Astrocyte (in vitro differentiated cells and primary cell): Measurements from ENCODE around the gene STX3. TPM values are rescaled to one million over a fixed set of nuclear protein-coding genes. Genes with fewer than 3 reads are reported as not detected.

Source experiments
- DNase-seq: peaks from one replicate; pipeline ENCODE4 v3.0.0-alpha.2; 2010; ENCODE audit warnings: low read depth
- FAIRE-seq: peaks from 2 replicates; lab custom pipeline; 2011; peaks lifted over from hg19 to GRCh38; lab: Jason Lieb, UNC
- H2AFZ ChIP-seq: 2 replicates; pipeline ENCODE4 v1.6.0; 2012; ENCODE audit warnings: low read depth, low read length, inconsistent platforms
- H3K27ac ChIP-seq: 2 replicates; pipeline ENCODE4 v1.5.1; 2011; ENCODE audit warnings: low read depth, low read length, inconsistent platforms
- H3K27me3 ChIP-seq: 2 replicates; pipeline ENCODE4 v1.6.0; 2011; ENCODE audit warnings: low read length, inconsistent platforms; ENCODE audit not compliant: insufficient read depth
- H3K36me3 ChIP-seq: 2 replicates; pipeline ENCODE4 v1.5.1; 2011; ENCODE audit warnings: low read length, inconsistent platforms; ENCODE audit not compliant: insufficient read depth
- H3K4me1 ChIP-seq: 2 replicates; pipeline ENCODE4 v1.5.1; 2011; ENCODE audit warnings: low read length, inconsistent platforms; ENCODE audit not compliant: insufficient read depth
- H3K4me2 ChIP-seq: 2 replicates; pipeline ENCODE4 v1.6.0; 2012; ENCODE audit warnings: low read length, inconsistent platforms
- H3K4me3 ChIP-seq: 2 replicates; pipeline ENCODE4 v1.5.1; 2011; ENCODE audit warnings: low read depth, mild to moderate bottlenecking, low read length, inconsistent platforms; ENCODE audit not compliant: insufficient read depth
- H3K79me2 ChIP-seq: 2 replicates; pipeline ENCODE4 v1.6.0; 2012; ENCODE audit warnings: mild to moderate bottlenecking, low read length, inconsistent platforms; ENCODE audit not compliant: insufficient read depth
- H3K9ac ChIP-seq: 2 replicates; pipeline ENCODE4 v1.6.0; 2012; ENCODE audit warnings: mild to moderate bottlenecking, low read length, inconsistent platforms
- H3K9me3 ChIP-seq: 2 replicates; pipeline ENCODE4 v1.5.1; 2012; ENCODE audit warnings: low read depth, mild to moderate bottlenecking, low read length, inconsistent platforms; ENCODE audit not compliant: insufficient read depth
- H4K20me1 ChIP-seq: 2 replicates; pipeline ENCODE4 v1.6.0; 2012; ENCODE audit warnings: low read length, inconsistent platforms; ENCODE audit not compliant: insufficient read depth
- H3K27ac Mint-ChIP-seq: one replicate; pipeline ENCODE4 v1.8.0; 2021; ENCODE audit warnings: mild to moderate bottlenecking, mixed read lengths; ENCODE audit not compliant: unreplicated experiment
- H3K27me3 Mint-ChIP-seq: one replicate; pipeline ENCODE4 v1.8.0; 2021; ENCODE audit warnings: low read depth, mixed read lengths; ENCODE audit not compliant: unreplicated experiment
- H3K36me3 Mint-ChIP-seq: one replicate; pipeline ENCODE4 v1.8.0; 2021; ENCODE audit warnings: low read depth, mixed read lengths; ENCODE audit not compliant: unreplicated experiment
- H3K4me1 Mint-ChIP-seq: one replicate; pipeline ENCODE4 v1.8.0; 2021; ENCODE audit warnings: low read depth, mixed read lengths; ENCODE audit not compliant: unreplicated experiment
- H3K4me3 Mint-ChIP-seq: one replicate; pipeline ENCODE4 v1.8.0; 2021; ENCODE audit warnings: mild to moderate bottlenecking, moderate library complexity, mixed read lengths; ENCODE audit not compliant: unreplicated experiment
- H3K9me3 Mint-ChIP-seq: one replicate; pipeline ENCODE4 v1.8.0; 2021; ENCODE audit warnings: mild to moderate bottlenecking, mixed read lengths; ENCODE audit not compliant: unreplicated experiment
- EZH2 ChIP-seq: IDR thresholded peaks from 2 replicates; pipeline ENCODE4 v1.6.1; 2012; ENCODE audit warnings: mild to moderate bottlenecking, low read length, inconsistent platforms; ENCODE audit not compliant: insufficient read depth
- total RNA-seq: library from RNA; stranded (reverse); gene quantifications from 2 replicates; pipeline ENCODE4 v1.2.1, GENCODE V29; 2021
- TF ChIP-seq, protein P1 (sequence below): IDR thresholded peaks from 2 replicates; pipeline ENCODE4 v1.5.1; 2011; ENCODE audit warnings: low read depth, mild to moderate bottlenecking, inconsistent platforms, low read length, moderate library complexity; ENCODE audit not compliant: insufficient read depth

STX3 gene
- total RNA-seq, 1 donor from 2014 or later = 61.2 TPM

DNA sequence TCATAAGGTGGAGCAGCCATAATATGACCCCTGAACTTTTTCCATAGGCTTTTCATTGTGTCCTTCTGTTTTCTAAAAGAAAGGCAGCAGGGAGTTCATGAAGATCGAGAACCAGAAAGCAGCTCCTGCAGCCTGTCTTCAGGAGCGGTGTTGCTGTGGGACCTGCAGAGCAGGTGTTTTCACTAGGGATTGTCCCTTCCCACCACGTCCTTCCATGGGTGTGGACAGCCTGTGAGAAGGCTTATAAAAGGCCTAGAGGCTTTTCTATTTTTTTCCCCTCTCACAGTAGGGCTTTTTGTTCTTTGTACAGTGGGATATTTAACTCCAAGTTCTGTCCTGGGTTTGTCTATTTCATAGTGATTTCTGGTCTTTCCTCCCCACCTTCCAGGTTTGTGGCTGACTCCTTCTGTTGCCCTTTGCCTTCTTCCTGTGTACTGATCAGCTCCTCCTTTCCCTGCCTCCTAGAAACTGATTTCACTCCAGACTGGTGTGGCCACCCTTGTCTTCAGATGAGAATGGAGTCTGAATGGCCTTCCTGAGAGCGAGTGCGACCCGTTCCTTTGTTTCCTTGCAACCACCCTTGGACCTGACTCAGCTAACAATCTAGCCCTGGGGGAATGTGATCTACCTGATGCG, 45.3 kb downstream of the STX3 start:
- H3K4me1 ChIP-seq = no peaks in the 10 kb centered on the region
- Mint-ChIP-seq H3K27me3 (no peaks in the 10 kb centered on the region), H3K4me1 (peaks cover 9% of the 10 kb centered on the region), H3K9me3 (no peaks in the 10 kb centered on the region), H3K27ac (no peak overlapping the region), H3K36me3 (peaks cover 26% of the 10 kb centered on the region), H3K4me3 (no peak overlapping the region)
- DNase-seq (no peak), FAIRE-seq (no peak)
- H3K4me3 ChIP-seq = no peak overlapping the region
- no peaks in the 10 kb centered on the region for H3K9me3 ChIP-seq
- no peak overlapping the region for H3K27ac ChIP-seq
- H3K79me2 ChIP-seq = no peaks in the 10 kb centered on the region
- H3K27me3 ChIP-seq = no peaks in the 10 kb centered on the region
- no peak overlapping the region for H2AFZ ChIP-seq
- H4K20me1 ChIP-seq = peaks cover 4% of the 10 kb centered on the region
- H3K4me2 ChIP-seq = no peak overlapping the region
- no peak for TF ChIP-seq EZH2
- TF ChIP-seq, protein P1, sequence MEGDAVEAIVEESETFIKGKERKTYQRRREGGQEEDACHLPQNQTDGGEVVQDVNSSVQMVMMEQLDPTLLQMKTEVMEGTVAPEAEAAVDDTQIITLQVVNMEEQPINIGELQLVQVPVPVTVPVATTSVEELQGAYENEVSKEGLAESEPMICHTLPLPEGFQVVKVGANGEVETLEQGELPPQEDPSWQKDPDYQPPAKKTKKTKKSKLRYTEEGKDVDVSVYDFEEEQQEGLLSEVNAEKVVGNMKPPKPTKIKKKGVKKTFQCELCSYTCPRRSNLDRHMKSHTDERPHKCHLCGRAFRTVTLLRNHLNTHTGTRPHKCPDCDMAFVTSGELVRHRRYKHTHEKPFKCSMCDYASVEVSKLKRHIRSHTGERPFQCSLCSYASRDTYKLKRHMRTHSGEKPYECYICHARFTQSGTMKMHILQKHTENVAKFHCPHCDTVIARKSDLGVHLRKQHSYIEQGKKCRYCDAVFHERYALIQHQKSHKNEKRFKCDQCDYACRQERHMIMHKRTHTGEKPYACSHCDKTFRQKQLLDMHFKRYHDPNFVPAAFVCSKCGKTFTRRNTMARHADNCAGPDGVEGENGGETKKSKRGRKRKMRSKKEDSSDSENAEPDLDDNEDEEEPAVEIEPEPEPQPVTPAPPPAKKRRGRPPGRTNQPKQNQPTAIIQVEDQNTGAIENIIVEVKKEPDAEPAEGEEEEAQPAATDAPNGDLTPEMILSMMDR = no peak
- peaks cover 3% of the 10 kb centered on the region for H3K36me3 ChIP-seq
- no peak overlapping the region for H3K9ac ChIP-seq

DNA sequence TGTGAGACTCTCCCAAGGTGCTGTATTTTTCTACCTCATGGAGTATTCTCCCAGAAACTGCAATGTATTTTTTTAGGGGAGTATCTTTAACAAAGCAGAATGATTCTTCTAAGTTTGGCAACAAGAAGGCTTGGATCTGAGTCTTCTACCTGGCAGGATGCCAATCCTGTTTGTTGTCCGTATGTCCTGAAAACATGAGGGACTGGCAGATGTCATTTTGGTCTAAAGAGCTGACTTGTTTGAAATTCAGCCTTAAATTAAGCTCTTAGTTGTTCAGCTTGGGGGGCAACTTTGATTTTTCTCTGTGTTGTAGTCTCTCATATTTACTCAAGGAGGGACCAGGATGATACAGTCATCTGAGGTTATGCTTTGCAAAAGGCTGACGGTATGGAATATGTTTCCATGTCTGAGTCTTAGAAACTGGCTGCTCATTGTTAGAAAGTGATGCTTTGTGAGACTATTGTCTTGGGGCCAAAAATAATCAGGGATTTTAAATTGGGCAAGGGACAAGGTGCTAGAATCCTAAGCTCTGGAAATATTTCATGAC, 46.1 kb downstream of the STX3 start:
- Mint-ChIP-seq H3K9me3 (no peaks in the 10 kb centered on the region), H3K36me3 (peaks cover 22% of the 10 kb centered on the region), H3K27me3 (no peaks in the 10 kb centered on the region), H3K27ac (no peak overlapping the region), H3K4me3 (no peak overlapping the region), H3K4me1 (peaks cover 9% of the 10 kb centered on the region)
- Histone ChIP-seq H3K36me3 (peaks cover 7% of the 10 kb centered on the region), H3K9me3 (no peaks in the 10 kb centered on the region), H3K79me2 (no peaks in the 10 kb centered on the region), H3K4me3 (no peak overlapping the region), H3K27me3 (no peaks in the 10 kb centered on the region), H3K4me1 (no peaks in the 10 kb centered on the region), H3K27ac (no peak overlapping the region), H2AFZ (no peak overlapping the region), H4K20me1 (peaks cover 4% of the 10 kb centered on the region), H3K9ac (no peak overlapping the region), H3K4me2 (no peak overlapping the region)
- no peak for FAIRE-seq
- DNase-seq = no peak
- TF ChIP-seq EZH2 = no peak
- TF ChIP-seq, protein P1 = no peak
